H1 (cell line): ENCODE measurements around the gene GPR143. TPM values are rescaled to one million over a fixed set of nuclear protein-coding genes. Genes with fewer than 3 reads are reported as not detected.
A peak's percentile ranks its signal among the peaks of the same experiment; 100 is the strongest.
"Not testable (repeated sequence)": the region's sequence is repeated elsewhere in the genome, so short reads cannot be mapped to it uniquely, and the experiment has no call there.

Experiments
- CTCF ChIA-PET: fragments of 300-600 bp; sonication (Branson Sonifier 250); formaldehyde crosslinking; loops from one replicate; lab custom pipeline; 2021; ENCODE audit not compliant: partially characterized antibody; lab: Charles Lee
- POLR2A ChIA-PET: fragments of 300-600 bp; sonication (Branson Sonifier 250); formaldehyde crosslinking; loops from one replicate; lab custom pipeline; 2021; ENCODE audit warnings: inconsistent platforms; ENCODE audit not compliant: partially characterized antibody; lab: Charles Lee
- DNase-seq, 2 experiments: peaks; one replicate each; pipeline versions ENCODE4 v3.0.0 to v3.0.0-alpha.2; 2010 to 2022; ENCODE audit warnings: low spot score in 2 of 2, low read depth in 1 of 2, mixed read lengths in 1 of 2
- FAIRE-seq: peaks from 2 replicates; lab custom pipeline; 2011; peaks lifted over from hg19 to GRCh38; lab: Jason Lieb, UNC
- H2AFZ ChIP-seq: 2 replicates; pipeline ENCODE4 v1.8.1; 2012; ENCODE audit warnings: low read length, inconsistent platforms
- H2AK5ac ChIP-seq: 2 replicates; pipeline ENCODE4 v1.6.1; 2013; ENCODE audit warnings: low read depth, low read length
- H2BK120ac ChIP-seq: replicated peaks from 2 replicates; pipeline ENCODE3; 2013; ENCODE audit warnings: low read depth, low read length, inconsistent platforms
- H2BK12ac ChIP-seq: 2 replicates; pipeline ENCODE4 v1.6.1; 2013; ENCODE audit warnings: low read depth, low read length
- H2BK15ac ChIP-seq: 2 replicates; pipeline ENCODE4 v1.6.1; 2013; ENCODE audit warnings: low read length
- H2BK20ac ChIP-seq: 2 replicates; pipeline ENCODE4 v1.6.1; 2013; ENCODE audit warnings: low read length
- H2BK5ac ChIP-seq: 2 replicates; pipeline ENCODE4 v1.6.1; 2013; ENCODE audit warnings: low read depth, low read length
- H3K14ac ChIP-seq: 2 replicates; pipeline ENCODE4 v1.6.1; 2013; ENCODE audit warnings: inconsistent platforms; ENCODE audit not compliant: insufficient read length
- H3K18ac ChIP-seq: 2 replicates; pipeline ENCODE4 v1.6.1; 2013; ENCODE audit warnings: low read length; ENCODE audit errors: extremely low read depth
- H3K23ac ChIP-seq: 2 replicates; pipeline ENCODE4 v1.6.1; 2013; ENCODE audit warnings: inconsistent platforms; ENCODE audit not compliant: insufficient read length
- H3K23me2 ChIP-seq: 2 replicates; pipeline ENCODE4 v1.6.1; 2013; ENCODE audit warnings: low read depth, low read length
- H3K27ac ChIP-seq: 2 replicates; pipeline ENCODE4 v1.6.1; 2011; ENCODE audit warnings: low read depth, low read length, inconsistent platforms
- H3K27me3 ChIP-seq, 4 experiments: replicated peaks in 1 of 4; 1 replicate in 1 of 4; 2 replicates in 3 of 4; pipeline versions ENCODE4 v1.6.1 to v1.8.1; 2011 to 2013; ENCODE audit warnings: low read length in 3 of 4, mild to moderate bottlenecking in 3 of 4, inconsistent platforms in 2 of 4, mixed read lengths in 2 of 4, moderate library complexity in 1 of 4; ENCODE audit not compliant: control insufficient read depth in 3 of 4, insufficient read depth in 3 of 4; ENCODE audit errors: extremely low read depth in 1 of 4
- H3K36me3 ChIP-seq, 4 experiments: 2 replicates each; pipeline versions ENCODE4 v1.6.1 to v1.8.1; 2011 to 2013; ENCODE audit warnings: mild to moderate bottlenecking in 4 of 4, low read length in 3 of 4, moderate library complexity in 2 of 4, control low read depth in 1 of 4, inconsistent platforms in 1 of 4; ENCODE audit not compliant: insufficient read depth in 4 of 4, control insufficient read depth in 2 of 4
- H3K4ac ChIP-seq: replicated peaks from 2 replicates; pipeline ENCODE3; 2013; ENCODE audit warnings: low read length, low read depth, mixed read lengths, inconsistent platforms; ENCODE audit not compliant: insufficient read length
- H3K4me1 ChIP-seq, 4 experiments: replicated peaks in 1 of 4; 1 replicate in 1 of 4; 2 replicates in 3 of 4; pipeline versions ENCODE4 v1.6.1 to v1.8.1; 2011 to 2013; ENCODE audit warnings: low read length in 3 of 4, inconsistent platforms in 2 of 4, mixed read lengths in 1 of 4; ENCODE audit not compliant: insufficient read depth in 4 of 4, control insufficient read depth in 3 of 4
- H3K4me2 ChIP-seq, 2 experiments: 2 replicates each; pipeline versions ENCODE4 v1.6.1 to v1.8.1; 2011 to 2013; ENCODE audit warnings: low read depth in 2 of 2, low read length in 2 of 2, control low read depth in 1 of 2, inconsistent platforms in 1 of 2, mild to moderate bottlenecking in 1 of 2; ENCODE audit not compliant: insufficient read depth in 1 of 2
- H3K4me3 ChIP-seq, 4 experiments: fragments of 200-600, 300-600 bp in 1 of 4; sonication (generic), shearing (Covaris generic), sonication (Bioruptor Twin) in 1 of 4; 2 replicates each; pipeline versions ENCODE4 v1.5.1 to v1.8.1; 2011 to 2016; ENCODE audit warnings: low read length in 4 of 4, low read depth in 3 of 4, control low read depth in 2 of 4, inconsistent platforms in 2 of 4, mild to moderate bottlenecking in 2 of 4, mixed read lengths in 1 of 4, moderate library complexity in 1 of 4; ENCODE audit not compliant: insufficient read depth in 2 of 4; ENCODE audit errors: extremely low read depth in 1 of 4
- H3K56ac ChIP-seq: replicated peaks from 2 replicates; pipeline ENCODE3; 2013; ENCODE audit warnings: low read depth, mild to moderate bottlenecking, mixed read lengths, low read length, inconsistent platforms; ENCODE audit not compliant: insufficient read length
- H3K79me1 ChIP-seq: 2 replicates; pipeline ENCODE4 v1.6.1; 2013; ENCODE audit warnings: low read depth, low read length, control low read depth
- H3K79me2 ChIP-seq, 2 experiments: 2 replicates each; pipeline versions ENCODE4 v1.6.1 to v1.8.1; 2012 to 2013; ENCODE audit warnings: low read length in 2 of 2, mild to moderate bottlenecking in 2 of 2, inconsistent platforms in 1 of 2; ENCODE audit not compliant: insufficient read depth in 2 of 2, control insufficient read depth in 1 of 2
- H3K9ac ChIP-seq, 4 experiments: replicated peaks in 1 of 4; 1 replicate in 1 of 4; 2 replicates in 3 of 4; pipeline versions ENCODE4 v1.6.1 to v1.8.1; 2011 to 2013; ENCODE audit warnings: low read depth in 3 of 4, low read length in 3 of 4, control low read depth in 2 of 4, mild to moderate bottlenecking in 2 of 4, moderate library complexity in 2 of 4, inconsistent platforms in 1 of 4; ENCODE audit errors: extremely low read depth in 1 of 4
- H3K9me3 ChIP-seq, 2 experiments: 2 replicates each; pipeline versions ENCODE4 v1.6.1 to v1.8.1; 2012 to 2013; ENCODE audit warnings: mild to moderate bottlenecking in 2 of 2, moderate library complexity in 2 of 2, control low read depth in 1 of 2, inconsistent platforms in 1 of 2, low read depth in 1 of 2, low read length in 1 of 2, mixed read lengths in 1 of 2; ENCODE audit not compliant: insufficient read depth in 2 of 2
- H4K20me1 ChIP-seq, 2 experiments: replicated peaks in 1 of 2; 2 replicates each; pipeline versions ENCODE3 to v1.8.1; 2011 to 2013; ENCODE audit warnings: inconsistent platforms in 2 of 2, low read length in 2 of 2, mild to moderate bottlenecking in 1 of 2; ENCODE audit not compliant: insufficient read depth in 2 of 2, control insufficient read depth in 1 of 2
- H4K5ac ChIP-seq: 2 replicates; pipeline ENCODE4 v1.6.1; 2013; ENCODE audit warnings: low read length, low read depth, mixed read lengths, inconsistent platforms; ENCODE audit not compliant: insufficient read length
- H4K8ac ChIP-seq: 2 replicates; pipeline ENCODE4 v1.8.0; 2013; ENCODE audit warnings: mild to moderate bottlenecking, moderate library complexity, low read length, inconsistent platforms; ENCODE audit not compliant: insufficient read depth; ENCODE audit errors: extremely low read depth
- H4K91ac ChIP-seq: replicated peaks from 2 replicates; pipeline ENCODE3; 2013; ENCODE audit warnings: low read length, mixed read lengths, inconsistent platforms; ENCODE audit not compliant: insufficient read length
- BACH1 ChIP-seq: IDR thresholded peaks from 2 replicates; pipeline ENCODE4 v1.6.1; 2012; ENCODE audit warnings: low read length, improper control_type of control experiment
- MAX ChIP-seq: IDR thresholded peaks from 2 replicates; pipeline ENCODE4 v1.6.1; 2012; ENCODE audit warnings: inconsistent platforms
- USF2 ChIP-seq: IDR thresholded peaks from 2 replicates; pipeline ENCODE4 v1.6.1; 2011; ENCODE audit warnings: low read length, improper control_type of control experiment
- WGBS, 2 experiments: shearing (Covaris generic) in 1 of 2; methylation state at CpG; one replicate each; pipeline versions ENCODE4 v1.1.6 to v1.1.7; 2013 to 2015; ENCODE audit warnings: low lambda C conversion rate in 2 of 2, mixed read lengths in 2 of 2, inconsistent platforms in 1 of 2, low coverage in 1 of 2, missing lambda C conversion rate in 1 of 2; ENCODE audit not compliant: insufficient replicate concordance in 2 of 2, insufficient coverage in 1 of 2, insufficient read length in 1 of 2; ENCODE audit errors: extremely low coverage in 1 of 2, missing lambda C conversion rate in 1 of 2; 5-methylcytosine and 5-hydroxymethylcytosine counted together
- polyA plus RNA-seq, 7 experiments: library from polyadenylated mRNA; depleted of rRNA in 3 of 7; stranded (reverse) in 5 of 7; unstranded in 2 of 7; fragments of >200 nt in 5 of 7; fragments of 200-250 nt in 2 of 7; gene quantifications; 1 replicate in 5 of 7; 2 replicates in 1 of 7; 4 replicates in 1 of 7; pipeline versions ENCODE4 v1.2.1 to v1.2.3, GENCODE V29; 2011 to 2013; ENCODE audit warnings: missing spikeins in 2 of 7, mixed read lengths in 2 of 7
- total RNA-seq: library from RNA; stranded (reverse); fragmentation: NEBNext Ultra II Directional; extraction: Animal tissue kit (Norgen Biotek cat#: 25700); gene quantifications from 2 replicates; pipeline ENCODE4 v1.2.1, GENCODE V29; 2021

GPR143 gene
- total and polyA plus RNA-seq, 2 of the 8 experiments (the other 6 are each of a cell fraction or from before 2014, with no cell fraction given), result 18.5 to 30.7 TPM

GRCh38 chrX:9765737-9766097, at the start of gene GPR143 (continued):
- TF ChIP-seq MAX (peak; percentile 93), USF2 (peak; percentile 60), BACH1 (no peak)

- H3K4me3 ChIP-seq, H3K79me1 ChIP-seq, H2AFZ ChIP-seq, H3K36me3 ChIP-seq, H2BK5ac ChIP-seq, CTCF ChIA-PET, H3K14ac ChIP-seq, H3K4me1 ChIP-seq, H2BK15ac ChIP-seq, FAIRE-seq, H3K4ac ChIP-seq, H3K4me2 ChIP-seq, H3K23ac ChIP-seq, H3K56ac ChIP-seq, H4K8ac ChIP-seq, H2BK12ac ChIP-seq, H3K79me2 ChIP-seq, H2AK5ac ChIP-seq, H3K9me3 ChIP-seq, H4K91ac ChIP-seq, H2BK120ac ChIP-seq, H4K20me1 ChIP-seq, H3K9ac ChIP-seq, H3K18ac ChIP-seq, DNase-seq, H3K27me3 ChIP-seq, H3K27ac ChIP-seq, H4K5ac ChIP-seq, H3K23me2 ChIP-seq, POLR2A ChIA-PET, H2BK20ac ChIP-seq: not testable (repeated sequence)
- 89% methylated on average over 3 of the region's 3 CpGs; no CpG with 5 or more reads in 1 of the 2 experiments for WGBS, 2 experiments
These were observed 45.4 kb upstream of the GPR143 start for GRCh38 chrX:9811086-9811485.
